Measurements from ENCODE around the gene POMGNT2.

POMGNT2 gene

GRCh38 chr3:43102773-43103480 is 3.0 kb downstream of the POMGNT2 start:
- DNase-seq, result no peak

GRCh38 chr3:43098761-43099160 is 7.1 kb downstream of the POMGNT2 start:
- DNase-seq, result no peak

DNA sequence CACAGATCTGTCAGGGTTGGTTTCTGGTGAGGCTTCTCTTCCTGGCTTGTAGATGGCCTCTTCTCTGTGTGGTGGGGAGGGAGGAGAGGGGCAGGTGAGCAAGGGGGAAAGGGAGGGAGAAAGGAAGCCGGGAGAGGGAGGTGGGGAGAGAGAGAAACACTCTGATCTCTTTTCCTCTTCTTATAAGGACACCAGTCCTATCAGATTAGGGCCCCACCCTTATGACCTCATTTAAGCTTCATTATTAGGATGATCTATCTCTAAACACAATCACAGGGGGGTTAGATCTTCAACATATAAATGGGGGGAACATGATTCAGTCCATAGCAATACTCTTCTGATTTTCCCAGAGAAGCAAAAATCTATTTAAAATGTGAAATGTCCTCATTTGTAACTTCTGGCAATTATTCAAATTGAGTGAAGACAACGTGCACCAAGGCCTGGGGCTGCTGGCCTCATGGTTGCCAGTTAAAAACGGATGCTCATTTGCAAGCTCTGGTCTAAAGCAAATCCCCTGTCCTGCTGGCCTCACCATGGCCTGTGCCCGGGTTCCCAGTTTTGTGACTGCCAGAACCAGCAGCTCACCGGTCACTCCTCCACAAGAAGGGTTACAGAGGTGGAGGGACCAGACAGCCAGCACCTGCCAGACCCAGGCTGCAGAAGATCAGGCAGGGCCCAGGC is 8.3 kb downstream of the POMGNT2 start:
- DNase-seq, result no peak

DNA sequence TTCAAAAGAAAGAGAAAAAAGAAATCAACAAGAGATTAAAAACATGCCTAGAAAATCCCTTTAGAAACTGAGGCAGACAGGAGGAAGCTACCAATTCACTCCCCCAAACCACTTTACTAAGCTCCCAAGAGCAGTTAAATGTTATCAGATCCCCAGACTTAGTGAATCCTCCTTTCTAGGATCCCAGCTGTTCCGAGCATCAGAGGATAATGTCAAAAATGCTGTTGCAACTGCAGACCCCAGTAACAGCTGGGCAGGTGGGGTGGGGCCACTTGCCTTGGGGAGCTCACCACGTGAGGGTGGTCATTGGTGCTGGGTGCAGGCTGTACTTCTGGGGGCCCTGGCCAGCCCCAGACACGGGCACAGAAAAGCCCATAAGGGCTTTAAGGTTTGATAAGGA is 9.1 kb downstream of the POMGNT2 start:
- DNase-seq, result no peak

GRCh38 chr3:43095370-43095769 is 10.5 kb downstream of the POMGNT2 start:
- DNase-seq, result no peak

GRCh38 chr3:43094851-43095250 is 11.0 kb downstream of the POMGNT2 start:
- DNase-seq, result no peak

DNA sequence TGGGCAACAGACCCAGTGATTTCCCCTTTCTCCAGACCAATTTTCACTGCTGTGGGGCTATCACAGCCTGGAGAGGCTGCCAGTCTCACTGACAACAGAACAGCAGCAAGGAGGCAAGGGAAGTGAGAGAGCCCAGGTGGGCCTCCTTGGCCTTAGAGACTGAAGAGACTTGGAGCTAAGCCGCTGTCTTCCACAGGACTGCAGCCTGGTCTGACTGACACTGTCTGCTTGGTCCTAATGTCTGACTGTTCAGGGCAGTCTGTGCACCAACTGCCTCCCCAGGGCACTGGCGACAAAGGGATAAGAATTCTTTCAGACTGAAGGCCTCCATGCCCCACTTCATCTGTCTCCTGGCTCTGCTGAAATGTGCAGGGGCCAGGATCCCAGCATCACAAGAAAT is 11.5 kb downstream of the POMGNT2 start:
- DNase-seq, result no peak

DNA sequence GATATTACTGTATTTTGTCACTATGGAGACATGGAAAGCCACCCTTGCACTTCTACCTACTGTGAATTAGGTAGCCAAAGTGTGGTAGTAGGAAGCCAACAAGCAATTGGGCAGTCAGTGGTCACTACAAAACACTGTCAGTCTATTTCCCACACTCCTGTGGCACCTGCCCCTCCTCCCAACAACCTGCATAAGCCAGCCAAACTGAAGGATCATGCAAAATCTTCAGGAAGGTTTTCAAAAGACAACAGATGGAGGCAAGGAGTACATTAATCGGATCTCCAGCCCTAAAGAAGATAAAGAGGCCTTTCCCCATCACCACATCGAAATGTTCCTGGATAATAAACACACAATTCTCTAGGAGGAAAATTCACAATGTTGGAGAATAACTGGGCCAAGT is 11.9 kb downstream of the POMGNT2 start:
- no peak for DNase-seq

DNA sequence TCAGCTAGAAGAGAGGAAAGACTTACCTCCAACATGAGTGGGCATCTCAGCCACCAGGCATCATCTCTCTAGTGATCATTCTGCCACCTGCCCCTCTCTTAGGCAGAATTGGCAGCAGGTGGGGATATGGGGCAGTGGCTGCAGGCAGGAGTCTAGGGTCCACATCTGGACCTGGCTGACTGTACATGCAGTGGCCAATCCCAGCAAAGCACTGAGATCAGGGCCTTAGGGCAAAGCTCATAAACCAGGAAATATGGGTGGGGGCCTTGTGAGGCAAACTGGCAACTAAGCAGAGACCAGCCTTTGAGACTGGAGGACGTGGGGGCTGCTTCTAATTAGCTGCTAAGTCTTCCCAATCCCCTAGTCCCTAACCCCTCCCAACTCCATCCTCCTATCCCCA is 12.9 kb downstream of the POMGNT2 start:
- no peak for DNase-seq

GRCh38 chr3:43091481-43091880 is 14.4 kb downstream of the POMGNT2 start:
- DNase-seq, result no peak

DNA sequence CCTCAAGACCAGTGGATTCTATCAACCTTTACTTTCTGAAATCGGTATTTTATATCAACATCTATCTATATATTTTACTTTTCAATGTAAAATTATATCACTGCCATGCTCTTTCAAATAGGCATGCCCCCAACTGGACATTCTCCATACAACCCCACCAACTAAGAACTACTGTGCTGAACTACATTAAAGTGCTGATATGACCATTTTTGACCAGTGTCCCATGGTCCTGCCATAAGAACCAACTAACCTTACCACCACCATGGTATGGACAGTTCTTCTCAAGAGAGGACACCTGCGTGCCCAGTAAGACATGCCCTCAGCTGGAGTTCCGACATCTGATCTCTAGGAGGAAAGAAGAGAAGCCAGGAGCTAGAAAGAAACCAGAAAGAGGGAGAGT is 15.6 kb downstream of the POMGNT2 start:
- DNase-seq, result no peak

- DNase-seq, result no peak
Observed at GRCh38 chr3:43089081-43089480, 16.8 kb downstream of the POMGNT2 start.

DNA sequence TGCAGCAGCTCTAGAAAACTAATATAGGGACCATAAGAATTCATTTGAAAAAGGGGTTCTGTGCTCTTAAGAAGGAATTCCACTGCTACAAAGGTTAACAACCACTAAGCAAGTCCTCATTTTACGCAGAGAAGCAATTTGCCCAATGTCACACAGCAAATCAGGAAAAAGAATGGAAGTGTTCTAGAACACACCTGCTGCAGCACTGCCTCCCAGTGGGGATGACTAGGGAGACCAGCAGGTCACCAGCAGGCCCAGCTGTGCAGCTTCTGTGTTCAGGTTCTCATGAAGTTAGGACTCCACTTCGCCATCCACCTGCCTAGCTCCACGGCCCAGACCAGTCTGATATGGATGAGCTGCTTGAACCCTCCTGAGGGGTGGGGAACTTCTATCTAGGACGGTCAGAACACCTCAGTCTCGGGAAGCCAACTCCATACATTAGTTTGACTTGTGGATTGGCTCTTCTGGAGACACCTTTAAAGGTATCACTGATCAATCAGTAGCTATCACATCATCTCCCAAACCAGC is 18.6 kb downstream of the POMGNT2 start:
- no peak for DNase-seq

DNA sequence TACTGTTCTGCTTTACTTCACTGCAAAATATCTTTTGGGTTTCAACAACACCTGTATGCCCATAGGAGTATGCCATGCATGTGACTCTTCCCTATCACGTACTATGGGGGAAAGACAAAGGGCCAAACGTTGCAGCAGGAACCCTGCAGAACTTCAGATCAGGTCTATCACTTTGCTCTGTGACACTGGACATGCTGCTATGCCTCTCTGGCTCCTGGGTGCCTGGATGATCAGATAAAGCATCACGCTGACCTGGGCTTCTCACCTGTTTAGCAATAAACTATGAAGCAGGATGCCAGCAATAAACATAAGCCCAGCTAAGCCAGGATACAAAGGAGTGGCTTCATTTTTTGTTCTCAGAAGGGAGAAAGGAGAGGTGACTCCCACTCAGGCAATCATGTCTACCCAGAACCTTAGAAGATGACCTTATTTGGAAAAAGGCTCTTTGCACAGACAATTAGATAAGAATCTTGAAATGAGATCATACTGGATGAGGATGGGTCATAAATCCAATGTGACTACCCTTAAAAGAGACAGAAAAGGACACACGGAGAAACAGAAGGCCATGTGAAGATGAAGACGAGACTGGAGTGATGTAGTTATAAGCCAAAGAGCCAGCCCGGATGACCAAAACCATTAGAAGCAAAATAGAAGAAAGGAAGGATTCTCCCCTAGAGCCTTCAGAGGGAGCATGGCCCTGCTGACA is 19.3 kb downstream of the POMGNT2 start:
- no peak for DNase-seq

GRCh38 chr3:43082457-43082856 is 23.4 kb downstream of the POMGNT2 start:
- DNase-seq, result no peak

DNA sequence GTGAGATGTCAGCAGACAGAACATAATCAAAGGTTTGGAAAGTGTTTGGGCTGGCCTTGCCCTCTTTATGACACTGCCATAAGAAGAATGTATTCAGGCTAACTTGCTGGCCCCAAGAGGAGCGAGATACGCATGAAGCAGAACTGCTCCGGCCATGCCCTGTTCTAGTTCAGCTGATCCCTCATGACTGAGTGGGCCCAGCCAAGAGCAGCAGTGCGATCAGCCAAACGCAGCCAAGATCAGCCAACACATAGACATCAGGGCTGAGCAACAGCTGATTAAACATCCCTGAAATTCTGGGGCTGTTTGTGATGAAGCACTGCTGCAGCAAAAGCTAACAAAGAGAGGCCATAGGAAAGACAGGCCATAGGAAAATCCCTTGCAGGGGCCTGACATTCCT is 24.1 kb downstream of the POMGNT2 start:
- DNase-seq, result no peak

DNA sequence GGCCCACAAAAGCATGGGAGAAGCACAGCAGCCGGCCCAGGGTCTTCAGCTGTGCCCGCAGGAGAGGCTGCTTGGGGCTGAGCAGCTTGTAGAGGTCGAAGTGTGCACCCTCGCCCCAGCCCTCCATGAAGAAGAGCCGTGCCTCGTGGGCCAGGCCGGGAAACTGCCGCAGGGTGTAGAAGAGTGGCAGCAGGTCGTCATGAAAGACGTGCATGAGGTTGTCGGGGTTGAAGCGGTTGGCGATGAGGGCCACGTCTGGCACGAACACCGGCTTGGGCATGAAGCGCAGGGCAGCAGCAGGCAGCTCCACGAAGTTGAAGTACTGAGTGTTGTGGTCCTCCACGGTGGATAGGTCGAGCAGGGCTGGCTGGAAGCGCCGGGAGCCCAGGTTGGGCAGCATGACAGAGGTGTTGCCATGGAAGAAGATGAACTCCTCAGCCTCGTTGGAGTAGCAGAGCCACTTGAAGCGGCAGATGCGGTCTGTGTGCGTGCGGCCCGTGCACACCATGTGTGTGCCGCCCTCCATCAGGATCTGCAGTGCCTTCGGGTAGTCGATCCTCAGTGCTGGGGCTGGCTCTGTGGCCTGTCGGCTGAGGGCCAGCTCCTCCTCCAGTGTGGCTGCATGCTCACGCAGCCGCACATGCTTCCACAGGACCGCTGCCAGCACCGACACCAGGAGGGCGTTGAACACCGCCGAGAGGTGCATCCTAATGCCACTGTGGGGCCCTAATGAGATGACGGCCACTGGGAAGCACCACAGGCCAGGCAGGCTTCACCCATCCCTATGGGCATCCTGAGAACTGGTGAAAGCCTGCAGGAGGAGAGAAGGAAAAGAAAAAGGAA is 24.9 kb downstream of the POMGNT2 start:
- no peak for DNase-seq

GRCh38 chr3:43079536-43080332 is 26.1 kb downstream of the POMGNT2 start:
- no peak for DNase-seq

DNA sequence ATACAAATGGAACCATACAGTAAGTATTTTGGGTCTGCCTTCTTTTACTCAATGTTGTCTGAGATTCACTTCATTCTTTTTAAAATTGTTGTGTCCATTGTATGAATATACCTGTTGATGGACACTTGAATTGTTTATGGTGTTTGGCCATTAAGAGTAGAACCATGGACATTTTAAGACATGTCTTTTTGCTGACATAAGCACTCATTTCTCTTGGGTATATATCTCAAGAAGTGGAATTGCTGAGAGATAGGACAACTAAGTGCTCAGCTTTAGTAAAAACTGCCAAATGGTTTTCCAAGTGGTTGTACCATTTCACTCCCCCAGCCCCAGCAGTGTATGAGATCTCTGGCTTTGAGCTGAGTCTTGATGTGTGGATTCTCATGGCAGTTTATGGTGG is 28.2 kb downstream of the POMGNT2 start:
- DNase-seq, result no peak

DNA sequence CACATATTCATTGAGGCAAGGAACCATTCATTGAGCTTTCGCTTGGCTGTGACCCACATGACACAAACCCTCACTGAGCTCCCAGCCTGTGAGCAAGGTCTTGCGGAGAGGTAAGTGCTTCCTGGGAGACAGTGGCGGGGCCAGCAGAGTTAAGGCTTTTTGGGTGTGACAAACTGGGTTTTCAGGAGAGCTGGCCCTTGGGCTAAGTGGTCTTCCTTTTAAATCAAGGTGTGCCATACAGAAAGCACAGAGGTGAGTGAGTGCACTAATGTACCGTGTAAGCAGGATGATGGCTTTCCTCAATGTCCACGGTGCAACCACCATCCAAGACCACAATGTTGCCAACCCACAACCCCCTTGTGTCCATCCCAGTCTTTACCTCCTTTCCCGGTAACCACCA is 28.6 kb downstream of the POMGNT2 start:
- DNase-seq, result no peak

GRCh38 chr3:43076857-43077256 is 29.0 kb downstream of the POMGNT2 start:
- DNase-seq, result no peak

All from activated T-cell treated with anti-CD3 and anti-CD28 coated beads for 4 hours (primary cell).